GM10847 (cell line): ENCODE data around the gene WBP2.

Experiments used
- POLR2A ChIP-seq: IDR thresholded peaks from 2 replicates; pipeline ENCODE4 v1.6.1; 2011; ENCODE audit not compliant: insufficient read length; ENCODE audit errors: extremely low read depth

WBP2 gene

GRCh38 chr17:75876190-75876937, 21.2 kb upstream of the WBP2 start:
- no peak for TF ChIP-seq POLR2A

DNA sequence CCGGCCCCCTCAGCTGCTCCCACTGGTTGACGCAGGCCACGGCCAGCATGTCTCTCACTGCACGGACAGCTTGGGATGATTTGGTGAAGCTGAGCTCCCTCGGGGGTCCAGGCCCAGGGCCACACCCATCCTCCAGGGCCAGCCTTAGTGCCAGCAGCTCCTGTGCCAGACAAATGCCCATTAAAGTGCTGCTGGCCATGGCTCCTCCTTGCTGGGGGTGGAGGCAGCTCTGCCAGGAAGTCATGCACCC, 20.7 kb upstream of the WBP2 start:
- no peak for TF ChIP-seq POLR2A

GRCh38 chr17:75875182-75875939, 20.2 kb upstream of the WBP2 start:
- no peak for TF ChIP-seq POLR2A

GRCh38 chr17:75874323-75875181, 19.4 kb upstream of the WBP2 start:
- TF ChIP-seq POLR2A: no peak

DNA sequence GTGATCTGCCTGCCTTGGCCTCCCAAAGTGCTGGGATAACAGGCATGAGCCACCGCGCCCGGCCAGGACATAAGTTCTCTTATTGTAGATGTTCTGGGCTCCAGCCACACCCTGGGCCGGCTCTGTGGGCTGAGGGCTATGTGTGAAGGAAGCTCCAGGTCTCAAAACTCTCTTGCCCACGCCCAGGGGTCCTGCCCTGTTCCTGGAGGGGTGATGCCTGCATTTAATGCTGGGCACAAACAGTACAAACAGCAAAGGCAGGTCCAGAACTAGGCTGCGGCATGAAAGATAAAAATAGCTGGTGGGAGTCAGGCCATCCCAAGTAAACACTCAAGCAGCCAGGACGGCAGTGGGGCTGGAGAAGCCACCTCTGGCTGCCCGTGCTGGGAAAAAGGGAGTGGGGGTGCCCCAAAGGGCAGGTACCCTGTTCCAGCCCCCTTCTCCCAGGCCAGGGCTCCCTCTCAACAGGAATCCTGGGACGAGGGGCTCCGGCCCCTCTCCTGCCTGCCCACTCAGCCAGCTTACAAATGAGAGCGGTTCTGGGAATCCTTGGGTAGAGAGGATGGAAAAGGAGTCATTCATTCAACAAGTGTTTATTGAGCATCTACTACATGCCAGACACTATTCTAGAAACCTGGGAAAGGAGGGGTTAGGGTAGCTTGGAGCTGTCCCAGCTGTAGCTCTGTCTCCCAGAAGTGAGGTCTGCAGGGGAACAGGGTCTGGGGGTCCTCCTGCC, 18.6 kb upstream of the WBP2 start:
- no peak for TF ChIP-seq POLR2A

- TF ChIP-seq POLR2A: no peak
Measured at GRCh38 chr17:75872434-75873351, 17.6 kb upstream of the WBP2 start.

DNA sequence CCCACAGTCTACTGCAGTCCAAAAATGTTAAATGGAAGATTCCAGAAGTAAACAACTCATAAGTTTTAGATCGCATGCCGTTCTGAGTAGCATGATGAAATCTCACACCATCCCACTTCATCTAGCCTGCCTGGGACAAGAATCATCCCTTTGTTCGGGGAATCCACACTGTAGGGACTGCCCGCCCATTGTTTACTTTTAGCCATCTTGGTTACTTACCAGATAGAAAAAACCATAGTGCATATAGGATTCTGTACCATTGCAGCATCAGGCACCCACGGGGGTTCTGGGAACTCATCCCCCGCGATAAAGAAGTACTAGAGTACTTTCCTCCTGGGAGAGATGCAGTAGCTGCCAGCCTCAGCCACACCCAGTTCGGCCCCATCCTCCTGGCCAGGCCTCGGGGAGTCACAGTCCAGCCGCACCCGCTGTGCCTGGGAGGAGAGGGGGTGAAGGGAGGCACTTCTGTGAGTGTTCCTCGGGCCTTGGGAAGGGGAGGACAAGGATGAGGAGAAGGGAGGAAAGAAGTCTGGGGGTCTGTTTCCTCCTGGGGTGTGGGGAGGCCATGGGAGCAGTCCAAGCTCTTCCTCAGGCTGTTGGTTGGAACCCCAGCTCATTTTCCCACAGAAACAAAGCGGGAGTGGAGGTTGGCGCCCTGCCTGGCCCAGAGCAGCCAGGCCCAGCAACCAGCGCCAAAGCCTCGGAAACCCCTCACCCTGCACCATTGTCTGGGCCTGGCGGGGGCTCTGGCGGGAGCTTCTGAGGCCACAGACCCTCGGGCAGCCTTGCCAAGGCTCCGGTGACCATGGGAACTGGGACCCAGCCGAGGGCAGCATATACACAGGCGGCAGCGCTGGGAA, 14.4 kb upstream of the WBP2 start:
- TF ChIP-seq POLR2A: no peak

DNA sequence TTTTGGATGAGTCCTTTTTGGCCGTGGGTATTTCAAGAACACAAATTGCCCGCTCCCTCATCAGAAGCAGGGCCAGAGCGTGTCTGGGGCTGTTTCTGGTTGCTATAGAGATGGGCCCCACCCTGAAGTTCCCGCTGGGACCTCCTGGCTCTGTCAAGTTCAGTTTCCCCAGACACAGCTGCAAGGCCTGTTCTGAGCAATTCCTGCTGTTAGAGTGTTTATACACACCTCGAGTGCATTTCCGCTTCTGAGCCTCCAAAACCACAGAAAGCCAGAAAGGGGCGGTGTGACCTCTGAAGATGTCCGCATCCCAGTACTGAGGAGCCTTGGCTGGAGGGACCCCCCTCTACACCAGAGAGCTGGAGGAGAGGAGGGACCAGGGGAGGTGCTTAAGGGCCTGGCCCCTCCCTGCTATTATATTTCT, 9.3 kb upstream of the WBP2 start:
- TF ChIP-seq POLR2A: no peak

DNA sequence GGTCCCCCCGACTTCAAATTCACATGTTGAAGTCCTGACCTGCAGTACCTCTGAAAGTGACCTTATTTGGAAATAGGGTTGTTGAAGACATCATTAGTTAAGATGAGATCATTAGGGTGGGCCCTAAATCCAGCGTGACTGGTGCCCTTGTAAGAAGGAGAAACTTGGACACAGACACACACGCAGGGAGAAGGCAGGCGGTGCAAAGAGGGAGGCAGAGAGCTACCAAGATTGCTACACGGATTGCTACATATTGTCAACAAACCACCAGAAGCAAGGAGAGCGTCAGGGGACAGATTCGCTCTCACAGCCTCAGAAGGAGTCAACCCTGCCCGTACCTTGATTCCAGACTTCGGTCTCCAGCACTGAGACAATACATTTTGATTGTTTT, 6.8 kb upstream of the WBP2 start:
- TF ChIP-seq POLR2A: no peak

- TF ChIP-seq POLR2A: no peak
Measured at GRCh38 chr17:75856062-75856756, 1.1 kb upstream of the WBP2 start.

GRCh38 chr17:75854881-75855309, 240 bp downstream of the WBP2 start:
- TF ChIP-seq POLR2A: no peak

GRCh38 chr17:75854101-75854748, 910 bp downstream of the WBP2 start:
- no peak for TF ChIP-seq POLR2A
